GM19351 (cell line): ENCODE measurements around the gene PRUNE2.
"Not testable (repeated sequence)": the region's sequence is repeated elsewhere in the genome, so short reads cannot be mapped to it uniquely, and the experiment has no call there.

Source experiments
- ATAC-seq: cut with Tn5 transposase; IDR thresholded peaks from one replicate; pipeline ENCODE4 v1.9.1; 2021; ENCODE audit warnings: mild to moderate bottlenecking, moderate library complexity; ENCODE audit not compliant: unreplicated experiment

The PRUNE2 gene, protein sequence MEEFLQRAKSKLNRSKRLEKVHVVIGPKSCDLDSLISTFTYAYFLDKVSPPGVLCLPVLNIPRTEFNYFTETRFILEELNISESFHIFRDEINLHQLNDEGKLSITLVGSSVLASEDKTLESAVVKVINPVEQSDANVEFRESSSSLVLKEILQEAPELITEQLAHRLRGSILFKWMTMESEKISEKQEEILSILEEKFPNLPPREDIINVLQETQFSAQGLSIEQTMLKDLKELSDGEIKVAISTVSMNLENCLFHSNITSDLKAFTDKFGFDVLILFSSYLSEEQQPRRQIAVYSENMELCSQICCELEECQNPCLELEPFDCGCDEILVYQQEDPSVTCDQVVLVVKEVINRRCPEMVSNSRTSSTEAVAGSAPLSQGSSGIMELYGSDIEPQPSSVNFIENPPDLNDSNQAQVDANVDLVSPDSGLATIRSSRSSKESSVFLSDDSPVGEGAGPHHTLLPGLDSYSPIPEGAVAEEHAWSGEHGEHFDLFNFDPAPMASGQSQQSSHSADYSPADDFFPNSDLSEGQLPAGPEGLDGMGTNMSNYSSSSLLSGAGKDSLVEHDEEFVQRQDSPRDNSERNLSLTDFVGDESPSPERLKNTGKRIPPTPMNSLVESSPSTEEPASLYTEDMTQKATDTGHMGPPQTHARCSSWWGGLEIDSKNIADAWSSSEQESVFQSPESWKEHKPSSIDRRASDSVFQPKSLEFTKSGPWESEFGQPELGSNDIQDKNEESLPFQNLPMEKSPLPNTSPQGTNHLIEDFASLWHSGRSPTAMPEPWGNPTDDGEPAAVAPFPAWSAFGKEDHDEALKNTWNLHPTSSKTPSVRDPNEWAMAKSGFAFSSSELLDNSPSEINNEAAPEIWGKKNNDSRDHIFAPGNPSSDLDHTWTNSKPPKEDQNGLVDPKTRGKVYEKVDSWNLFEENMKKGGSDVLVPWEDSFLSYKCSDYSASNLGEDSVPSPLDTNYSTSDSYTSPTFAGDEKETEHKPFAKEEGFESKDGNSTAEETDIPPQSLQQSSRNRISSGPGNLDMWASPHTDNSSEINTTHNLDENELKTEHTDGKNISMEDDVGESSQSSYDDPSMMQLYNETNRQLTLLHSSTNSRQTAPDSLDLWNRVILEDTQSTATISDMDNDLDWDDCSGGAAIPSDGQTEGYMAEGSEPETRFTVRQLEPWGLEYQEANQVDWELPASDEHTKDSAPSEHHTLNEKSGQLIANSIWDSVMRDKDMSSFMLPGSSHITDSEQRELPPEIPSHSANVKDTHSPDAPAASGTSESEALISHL (N-terminal part only)

DNA sequence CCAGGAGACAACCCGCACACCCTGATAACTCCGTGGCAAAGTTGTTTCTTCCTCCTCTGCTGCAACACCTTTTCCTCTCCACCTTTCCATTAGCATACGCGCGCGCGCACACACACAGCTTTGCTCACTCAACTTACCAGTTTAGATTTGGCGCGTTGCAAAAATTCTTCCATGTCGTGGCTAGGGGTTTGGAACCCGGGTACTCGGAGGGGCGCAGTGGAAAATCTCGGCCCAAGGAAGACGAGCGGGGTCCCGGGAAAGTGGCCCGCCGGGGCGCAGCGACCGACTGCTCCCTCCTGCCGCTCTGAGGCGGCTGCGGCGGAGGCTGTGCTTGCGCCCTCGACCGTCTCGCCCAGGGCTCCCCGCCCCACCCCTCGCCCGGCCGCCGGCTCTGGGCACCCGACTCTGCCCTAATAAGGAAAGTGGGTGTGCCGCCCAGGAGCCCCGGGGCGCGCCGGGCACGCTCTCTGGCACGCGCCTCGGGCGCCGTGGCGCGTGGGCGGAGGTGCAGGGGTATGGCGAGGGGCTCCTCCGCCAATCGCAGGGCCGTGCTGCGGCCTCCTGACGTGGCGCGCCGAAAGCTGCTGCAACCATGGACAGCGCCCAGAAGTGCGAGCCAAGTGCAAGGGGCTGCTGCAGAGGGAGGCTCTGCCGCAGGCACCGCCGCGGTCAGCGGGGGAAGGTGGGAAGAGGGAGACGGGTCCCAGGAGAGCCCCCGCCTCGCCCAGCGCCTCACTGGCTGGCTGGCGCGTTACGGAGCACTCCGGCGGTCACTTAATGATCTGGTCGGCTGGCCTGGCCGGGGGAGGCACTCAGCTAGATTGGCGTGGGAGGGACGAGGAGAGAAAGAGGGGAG, at the start of gene PRUNE2:
Gene PRUNE2, minus strand, starts transcription at position 324 of the 856 bp plus-strand sequence. Its CDS starts 151 bp downstream, at position 173.
- no peak for ATAC-seq

GRCh38 chr9:76955406-76955805, 49.5 kb upstream of the PRUNE2 start:
- ATAC-seq, result not testable (repeated sequence)

GRCh38 chr9:76949865-76950264, 44.0 kb upstream of the PRUNE2 start:
- no peak for ATAC-seq

DNA sequence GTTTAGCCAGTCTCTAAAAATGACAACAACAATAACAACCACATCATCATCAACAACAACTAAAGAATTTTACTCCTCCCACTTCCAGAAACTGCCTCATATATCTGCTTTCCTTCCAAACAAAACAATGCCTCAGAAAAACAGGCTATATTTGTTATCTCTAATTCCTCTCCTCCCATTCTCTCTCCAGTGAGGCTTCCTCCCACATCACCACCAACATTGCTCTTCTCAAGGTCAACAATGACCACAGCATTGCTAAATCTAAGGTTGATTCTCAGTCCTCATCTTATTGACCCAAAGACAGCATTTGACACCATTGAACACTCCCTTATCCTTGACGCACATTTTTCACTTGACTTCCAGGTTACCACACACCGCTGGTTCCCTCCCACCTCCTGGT, 38.1 kb upstream of the PRUNE2 start:
- ATAC-seq, result no peak

GRCh38 chr9:76943054-76943453, 37.1 kb upstream of the PRUNE2 start:
- ATAC-seq, result no peak

DNA sequence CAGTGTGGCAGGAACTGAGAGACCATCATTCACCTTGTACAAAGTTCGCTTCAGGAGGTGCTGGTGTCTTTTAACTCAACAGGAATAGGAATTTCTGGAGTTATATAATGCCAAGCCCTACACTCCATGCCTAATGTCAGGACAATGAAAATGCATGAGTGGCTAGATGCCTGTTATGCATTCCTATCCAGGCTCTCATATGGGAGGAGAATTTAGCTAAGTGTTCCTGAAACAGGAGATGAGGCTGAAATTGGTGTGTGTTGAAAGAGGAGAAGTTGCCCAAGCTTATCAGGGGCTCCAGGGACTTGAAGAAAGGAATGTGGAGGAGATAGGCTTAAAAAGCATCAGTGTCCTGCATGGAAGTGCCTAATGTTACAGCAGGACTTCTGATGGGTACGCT, 26.8 kb upstream of the PRUNE2 start:
- no peak for ATAC-seq

DNA sequence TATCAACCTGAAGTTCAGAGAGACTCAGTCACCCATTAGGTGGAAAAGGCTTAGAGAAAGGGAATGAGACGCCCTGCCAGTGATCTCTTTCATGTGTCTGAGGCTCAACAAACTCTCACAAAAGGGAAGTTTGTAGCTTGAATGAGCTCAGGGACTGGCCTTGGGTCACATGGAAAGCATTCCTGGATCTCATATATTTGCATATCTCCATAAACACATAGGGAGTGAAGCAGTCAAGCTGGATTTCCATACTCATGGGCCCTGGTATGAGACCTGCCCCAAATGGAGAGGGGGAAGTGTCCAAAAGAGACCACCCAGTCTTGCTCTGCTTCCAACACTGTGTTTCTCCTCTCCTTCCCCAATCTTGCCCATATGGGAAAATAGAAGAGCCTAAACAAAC, 26.4 kb upstream of the PRUNE2 start:
- ATAC-seq, result no peak

DNA sequence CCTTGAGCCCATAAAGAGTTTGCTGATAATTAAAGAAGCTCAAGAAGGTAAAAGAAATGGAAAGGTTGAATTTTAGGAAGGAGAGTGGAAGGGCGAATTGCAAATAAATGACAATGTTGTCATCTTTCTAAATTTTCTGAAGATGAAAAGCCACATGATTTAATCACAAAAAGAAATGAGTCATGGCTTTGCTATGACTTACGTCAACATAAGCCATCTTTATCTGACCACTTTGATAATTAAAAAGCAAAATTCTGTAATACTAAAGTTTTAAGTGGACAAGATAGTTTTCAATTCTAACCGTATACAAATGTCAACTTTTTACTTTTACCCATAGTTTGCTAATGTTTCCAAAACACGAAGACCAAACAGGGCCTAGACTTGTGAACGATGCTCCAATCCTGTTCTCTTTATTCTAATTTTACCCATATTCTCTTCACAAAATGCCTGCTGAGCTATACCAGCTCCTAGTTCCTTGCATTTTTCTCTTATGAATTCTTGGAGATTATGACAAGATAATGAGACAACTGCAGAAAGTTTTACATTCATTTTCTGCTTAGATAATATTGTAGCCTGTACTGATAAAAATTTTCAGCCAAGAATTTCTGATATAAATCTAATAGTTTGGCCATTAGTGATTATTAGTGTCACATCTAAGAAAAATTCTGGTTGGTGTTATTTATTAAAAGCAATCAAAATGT, 21.8 kb upstream of the PRUNE2 start:
- ATAC-seq, result no peak

- ATAC-seq, result no peak
Observed at GRCh38 chr9:76926846-76927245, 20.9 kb upstream of the PRUNE2 start.

DNA sequence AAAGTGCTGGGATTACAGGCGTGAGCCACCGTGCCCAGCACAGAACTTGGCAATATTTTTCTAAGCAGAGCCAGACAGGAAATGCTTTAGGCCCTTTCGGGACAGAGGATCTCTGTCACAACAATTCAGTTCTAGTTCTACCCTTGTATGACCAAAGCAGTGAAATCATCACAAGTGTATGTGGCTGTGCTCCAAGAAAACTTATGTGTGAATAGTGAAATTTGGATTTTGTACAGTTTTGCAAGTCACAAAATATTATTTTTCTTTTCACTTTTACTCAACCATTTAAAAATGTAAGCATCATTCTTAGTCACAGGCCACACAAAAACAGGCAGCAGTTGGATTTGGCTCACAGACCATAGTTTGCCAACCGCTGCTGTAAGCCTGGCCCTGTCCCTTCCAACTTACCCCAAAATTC, 20.4 kb upstream of the PRUNE2 start:
- no peak for ATAC-seq

GRCh38 chr9:76921165-76921564, 15.3 kb upstream of the PRUNE2 start:
- no peak for ATAC-seq

GRCh38 chr9:76917299-76917698, 11.4 kb upstream of the PRUNE2 start:
- no peak for ATAC-seq

- no peak for ATAC-seq
Observed at GRCh38 chr9:76916231-76916630, 10.3 kb upstream of the PRUNE2 start.

DNA sequence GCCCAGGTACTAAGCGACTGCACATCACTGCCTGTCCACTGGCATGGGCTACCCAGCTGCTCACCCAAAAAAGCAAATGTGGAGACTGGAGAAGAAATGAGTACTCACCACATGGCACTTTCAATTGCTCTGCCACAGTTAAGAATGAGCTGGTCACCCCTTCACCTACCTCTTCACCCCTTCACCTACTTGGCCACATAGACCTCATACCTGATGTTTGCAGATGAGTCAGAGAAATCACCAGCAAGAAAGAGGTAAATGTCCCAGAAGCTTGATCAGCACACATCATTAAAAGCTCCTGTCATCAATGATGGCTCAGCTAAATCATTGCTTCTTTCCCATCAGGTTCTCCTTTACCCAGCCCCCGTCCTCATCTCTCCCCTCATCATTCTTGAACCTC, 7.6 kb upstream of the PRUNE2 start:
- no peak for ATAC-seq

DNA sequence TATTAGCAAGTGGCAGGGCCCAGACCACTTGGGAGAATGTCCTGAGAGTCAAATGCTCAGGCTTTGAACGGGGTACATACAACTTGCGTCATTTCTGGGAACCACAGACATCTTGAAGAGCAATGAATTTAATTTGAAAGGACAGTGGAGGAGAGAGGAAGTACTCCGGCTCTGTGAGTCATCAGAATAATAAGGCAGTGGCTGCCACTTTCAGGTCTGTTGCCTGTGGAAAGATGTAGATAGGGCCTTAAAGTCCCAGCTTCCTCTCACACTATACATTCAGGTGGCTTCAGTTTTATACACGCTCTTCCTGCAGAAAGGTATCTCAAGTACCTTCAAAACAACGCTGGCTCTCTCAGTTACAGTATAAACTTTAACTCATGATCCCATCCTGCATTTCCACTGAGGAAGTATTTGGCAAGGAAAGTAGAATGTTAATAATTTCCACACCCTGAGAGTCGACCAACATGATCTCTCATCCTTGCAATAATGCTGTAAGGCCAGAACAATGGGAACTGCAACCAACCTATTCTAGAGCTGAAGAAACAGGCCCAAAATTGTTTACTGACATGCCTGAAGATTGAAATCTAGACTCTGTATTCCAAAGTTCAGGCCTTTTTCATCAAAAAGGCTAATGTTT, 6.8 kb upstream of the PRUNE2 start:
- peak; percentile 67 for ATAC-seq

DNA sequence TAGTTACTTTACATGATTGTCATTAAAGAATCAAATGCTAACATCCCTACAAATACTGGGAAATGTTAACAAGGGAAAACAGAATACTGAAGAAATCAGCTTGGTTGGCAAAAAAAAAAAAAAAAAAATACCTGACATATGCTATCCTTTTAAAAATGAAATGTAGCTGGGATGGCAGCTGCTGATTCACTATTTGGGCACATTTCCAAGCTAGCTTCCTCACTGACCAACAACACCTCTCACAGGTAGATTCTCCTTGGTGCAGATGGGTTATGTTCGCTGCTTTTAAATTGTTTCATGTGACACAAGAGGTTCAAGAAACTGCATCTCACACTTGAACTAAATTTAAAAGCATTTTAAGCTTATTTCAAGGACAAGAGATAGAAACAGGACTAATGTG, 6.1 kb upstream of the PRUNE2 start:
- ATAC-seq, result no peak

- no peak for ATAC-seq
Observed at GRCh38 chr9:76910861-76911260, 4.9 kb upstream of the PRUNE2 start.

- no peak for ATAC-seq
Observed at GRCh38 chr9:76906647-76906975, 697 bp upstream of the PRUNE2 start.
